Keratinocyte (primary cell): ENCODE results near the gene BRD1.

ENCODE experiments used
- CTCF ChIP-seq, 3 experiments: IDR thresholded peaks in 1 of 3; conservative IDR thresholded peaks in 1 of 3; optimal IDR thresholded peaks in 1 of 3; 2 replicates in 2 of 3; 3 replicates in 1 of 3; pipeline versions ENCODE3 to v1.5.1; 2011; ENCODE audit warnings: low read length in 3 of 3, mild to moderate bottlenecking in 3 of 3, moderate library complexity in 2 of 3, control low read depth in 1 of 3, inconsistent platforms in 1 of 3; ENCODE audit not compliant: insufficient read depth in 2 of 3; ENCODE audit errors: extremely low read depth in 1 of 3
- EZH2 ChIP-seq: IDR thresholded peaks from one replicate; pipeline ENCODE4 v1.6.1; 2012; ENCODE audit warnings: inconsistent platforms, mild to moderate bottlenecking, low read length, moderate library complexity

- no peak for TF ChIP-seq CTCF (optimal IDR thresholded peaks at IDR 0.05 in 1 of 3, IDR thresholded peaks at IDR 0.05 in 1 of 3, conservative IDR thresholded peaks at IDR 0.05 in 1 of 3; ENCODE audit: extremely low read depth in 1 of 3, insufficient read depth in 2 of 3, low read length in 3 of 3)
- TF ChIP-seq EZH2: no peak
These were observed at the start of gene BRD1 for GRCh38 chr22:49827853-49828598.
